MM.1S (cell line): Measurements from ENCODE around the gene SIGLEC8.

Experiments
- DNase-seq: peaks from one replicate; pipeline ENCODE4 v3.0.0-alpha.2; 2015
- H2AFZ ChIP-seq: fragments of 300-600 bp; sonication (generic); 2 replicates; pipeline ENCODE4 v1.6.0; 2016; ENCODE audit warnings: antibody characterized with exemption, low read length
- H3F3A ChIP-seq: fragments of 300-600 bp; sonication (generic); 2 replicates; pipeline ENCODE4 v1.6.1; 2016; ENCODE audit warnings: mild to moderate bottlenecking, antibody characterized with exemption, low read length, moderate library complexity, mixed read lengths; ENCODE audit not compliant: insufficient read depth
- H3K27ac ChIP-seq: fragments of 300-600 bp; sonication (generic); 2 replicates; pipeline ENCODE4 v1.5.1; 2016; ENCODE audit warnings: mild to moderate bottlenecking, low read length
- H3K27me3 ChIP-seq: fragments of 300-600 bp; sonication (generic); replicated peaks from 2 replicates; pipeline ENCODE4 v1.6.0; 2016; ENCODE audit warnings: low read length; ENCODE audit not compliant: insufficient read depth
- H3K36me3 ChIP-seq: fragments of 300-600 bp; sonication (generic); replicated peaks from 2 replicates; pipeline ENCODE4 v1.6.1; 2016; ENCODE audit warnings: mild to moderate bottlenecking, low read length, mixed read lengths; ENCODE audit not compliant: insufficient read depth
- H3K4me1 ChIP-seq: fragments of 300-600 bp; sonication (generic); 2 replicates; pipeline ENCODE4 v1.6.1; 2016; ENCODE audit warnings: low read length, mixed read lengths
- H3K4me2 ChIP-seq: fragments of 300-600 bp; sonication (generic); 2 replicates; pipeline ENCODE4 v1.6.0; 2016; ENCODE audit warnings: low read depth, low read length
- H3K4me3 ChIP-seq: fragments of 300-600 bp; sonication (generic); 2 replicates; pipeline ENCODE4 v1.5.1; 2016; ENCODE audit warnings: low read length, mixed read lengths
- H3K79me2 ChIP-seq: fragments of 300-600 bp; sonication (generic); 2 replicates; pipeline ENCODE4 v1.6.1; 2016; ENCODE audit warnings: mixed run types, low read length, mixed read lengths
- H3K9ac ChIP-seq: fragments of 300-600 bp; sonication (generic); 2 replicates; pipeline ENCODE4 v1.6.1; 2016; ENCODE audit warnings: low read length, mixed read lengths
- H3K9me2 ChIP-seq: fragments of 300-600 bp; sonication (generic); replicated peaks from 2 replicates; pipeline ENCODE4 v1.6.1; 2016; ENCODE audit warnings: mild to moderate bottlenecking, low read length, mixed read lengths; ENCODE audit not compliant: insufficient read depth
- H3K9me3 ChIP-seq: fragments of 300-600 bp; sonication (generic); replicated peaks from 2 replicates; pipeline ENCODE4 v1.6.1; 2016; ENCODE audit warnings: mild to moderate bottlenecking, low read length, mixed read lengths; ENCODE audit not compliant: insufficient read depth
- H4K20me1 ChIP-seq: fragments of 300-600 bp; sonication (generic); 2 replicates; pipeline ENCODE4 v1.6.1; 2016; ENCODE audit warnings: mild to moderate bottlenecking, low read length, moderate library complexity, mixed read lengths; ENCODE audit not compliant: insufficient read depth
- EZH2 ChIP-seq: fragments of 300-600 bp; sonication (generic); optimal IDR thresholded peaks from 2 replicates; pipeline ENCODE3; 2017; ENCODE audit warnings: low read depth, mild to moderate bottlenecking, antibody characterized with exemption, low read length, mixed read lengths
- EZH2phosphoT487 ChIP-seq: fragments of 300-600 bp; sonication (generic); IDR thresholded peaks from 2 replicates; pipeline ENCODE4 v1.6.1; 2018; ENCODE audit warnings: antibody characterized with exemption, low read length
- TF ChIP-seq, protein P1 (sequence below): fragments of 300-600 bp; sonication (generic); IDR thresholded peaks from 2 replicates; pipeline ENCODE4 v1.5.1; 2016; ENCODE audit warnings: antibody characterized with exemption, low read length, mixed read lengths

SIGLEC8 gene

DNA sequence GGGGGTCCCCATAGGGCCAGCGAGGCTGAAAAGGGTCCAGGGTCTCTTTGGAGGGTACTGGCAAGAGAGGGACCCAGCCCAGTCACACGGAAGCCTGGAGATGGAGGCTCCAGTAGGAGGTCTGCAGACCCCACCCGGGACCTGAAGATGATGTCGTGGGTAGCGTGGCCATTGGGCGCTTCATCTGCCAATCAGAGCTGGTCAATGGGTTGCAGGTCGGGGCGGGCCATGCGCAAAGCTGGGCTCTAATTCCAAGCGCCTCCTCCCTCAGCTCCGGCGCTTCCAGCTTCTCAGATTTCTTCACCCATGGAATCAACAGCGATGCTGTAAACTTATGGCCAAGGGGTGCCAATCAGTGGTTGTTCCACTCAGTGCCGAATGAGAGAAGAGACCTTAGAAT is 32.4 kb upstream of the SIGLEC8 start:
- H4K20me1 ChIP-seq = no peaks in the 10 kb centered on the region
- H3K79me2 ChIP-seq = no peaks in the 10 kb centered on the region
- no peaks in the 10 kb centered on the region for H3K27me3 ChIP-seq
- TF ChIP-seq, protein P1, sequence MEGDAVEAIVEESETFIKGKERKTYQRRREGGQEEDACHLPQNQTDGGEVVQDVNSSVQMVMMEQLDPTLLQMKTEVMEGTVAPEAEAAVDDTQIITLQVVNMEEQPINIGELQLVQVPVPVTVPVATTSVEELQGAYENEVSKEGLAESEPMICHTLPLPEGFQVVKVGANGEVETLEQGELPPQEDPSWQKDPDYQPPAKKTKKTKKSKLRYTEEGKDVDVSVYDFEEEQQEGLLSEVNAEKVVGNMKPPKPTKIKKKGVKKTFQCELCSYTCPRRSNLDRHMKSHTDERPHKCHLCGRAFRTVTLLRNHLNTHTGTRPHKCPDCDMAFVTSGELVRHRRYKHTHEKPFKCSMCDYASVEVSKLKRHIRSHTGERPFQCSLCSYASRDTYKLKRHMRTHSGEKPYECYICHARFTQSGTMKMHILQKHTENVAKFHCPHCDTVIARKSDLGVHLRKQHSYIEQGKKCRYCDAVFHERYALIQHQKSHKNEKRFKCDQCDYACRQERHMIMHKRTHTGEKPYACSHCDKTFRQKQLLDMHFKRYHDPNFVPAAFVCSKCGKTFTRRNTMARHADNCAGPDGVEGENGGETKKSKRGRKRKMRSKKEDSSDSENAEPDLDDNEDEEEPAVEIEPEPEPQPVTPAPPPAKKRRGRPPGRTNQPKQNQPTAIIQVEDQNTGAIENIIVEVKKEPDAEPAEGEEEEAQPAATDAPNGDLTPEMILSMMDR = no peak
- no peak for TF ChIP-seq EZH2phosphoT487
- TF ChIP-seq EZH2 = no peak
- no peaks in the 10 kb centered on the region for H3K9me2 ChIP-seq
- H3K4me2 ChIP-seq = no peak overlapping the region
- no peak overlapping the region for H3K4me3 ChIP-seq
- no peak overlapping the region for H3K27ac ChIP-seq
- H3K9ac ChIP-seq = no peak overlapping the region
- H3F3A ChIP-seq = no peaks in the 10 kb centered on the region
- no peak for DNase-seq
- H3K4me1 ChIP-seq = no peaks in the 10 kb centered on the region
- H2AFZ ChIP-seq = no peak overlapping the region
- no peaks in the 10 kb centered on the region for H3K36me3 ChIP-seq
- no peaks in the 10 kb centered on the region for H3K9me3 ChIP-seq

DNA sequence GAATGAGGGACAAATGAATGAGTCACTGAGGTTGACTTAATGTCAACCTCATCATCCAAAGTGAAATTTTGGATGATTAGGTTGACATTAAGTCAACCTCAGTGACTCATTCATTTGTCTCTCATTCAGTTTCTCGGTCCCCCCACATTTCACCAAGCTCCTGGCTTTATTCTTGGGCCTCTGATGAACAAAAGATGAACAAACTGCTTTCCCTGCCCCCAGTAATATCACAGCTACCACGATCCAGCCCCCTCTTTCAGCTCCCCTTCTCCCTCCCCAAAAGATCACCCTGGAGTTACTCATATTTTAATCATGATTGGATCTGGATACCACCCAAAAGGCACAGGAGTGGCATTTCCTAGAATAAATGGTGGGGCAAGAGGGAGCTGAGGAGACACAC is 30.9 kb upstream of the SIGLEC8 start:
- no peaks in the 10 kb centered on the region for H4K20me1 ChIP-seq
- no peaks in the 10 kb centered on the region for H3K36me3 ChIP-seq
- no peaks in the 10 kb centered on the region for H3K9me3 ChIP-seq

DNA sequence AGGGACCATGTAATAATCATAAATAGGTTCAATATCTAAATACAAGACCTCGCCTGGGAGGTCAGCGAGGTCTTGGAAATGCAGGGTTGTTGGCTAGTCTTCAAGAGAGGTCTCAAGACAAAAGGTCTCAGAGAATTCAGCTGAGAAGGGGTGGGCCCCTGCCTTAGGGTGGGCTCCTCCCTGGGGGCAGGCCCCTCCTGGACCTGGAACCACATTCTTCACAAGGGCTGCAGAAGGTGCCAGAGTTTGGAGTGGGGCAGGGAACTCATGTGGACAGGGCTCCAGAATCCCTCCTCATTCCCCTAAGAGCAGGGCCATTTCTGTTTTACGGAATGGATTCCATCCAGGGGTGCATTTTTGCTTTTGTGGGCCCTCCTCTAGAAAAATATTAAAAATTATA is 30.2 kb upstream of the SIGLEC8 start:
- no peak overlapping the region for H3K4me3 ChIP-seq
- TF ChIP-seq EZH2phosphoT487 (no peak), EZH2 (no peak)
- TF ChIP-seq, protein P1 = no peak
- H3K36me3 ChIP-seq = no peaks in the 10 kb centered on the region

More for the DNA sequence above, 30.9 kb upstream of the SIGLEC8 start:
- Histone ChIP-seq H2AFZ (no peak overlapping the region), H3K27me3 (no peaks in the 10 kb centered on the region), H3K79me2 (no peaks in the 10 kb centered on the region), H3K4me1 (no peaks in the 10 kb centered on the region), H3K9me2 (no peaks in the 10 kb centered on the region), H3K9ac (no peak overlapping the region), H3K27ac (no peak overlapping the region), H3K4me3 (no peak overlapping the region), H3K4me2 (no peak overlapping the region), H3F3A (no peaks in the 10 kb centered on the region)
- no peak for DNase-seq
- TF ChIP-seq EZH2phosphoT487 (no peak), EZH2 (no peak)
- TF ChIP-seq, protein P1 = no peak

More for the DNA sequence above, 30.2 kb upstream of the SIGLEC8 start:
- Histone ChIP-seq H3K9me3 (no peaks in the 10 kb centered on the region), H3K9me2 (no peaks in the 10 kb centered on the region), H3K27ac (no peak overlapping the region), H3K27me3 (no peaks in the 10 kb centered on the region), H3K4me2 (no peak overlapping the region), H3K79me2 (no peaks in the 10 kb centered on the region), H3K9ac (no peak overlapping the region), H4K20me1 (no peaks in the 10 kb centered on the region), H3K4me1 (no peaks in the 10 kb centered on the region), H2AFZ (no peak overlapping the region), H3F3A (no peaks in the 10 kb centered on the region)
- DNase-seq = no peak
